T-cell (primary cell): ENCODE measurements around the gene FYN. TPM values are rescaled to one million over a fixed set of nuclear protein-coding genes. Genes with fewer than 3 reads are reported as not detected.

Experiments used
- ATAC-seq, 4 experiments: fragments of 200-7000 bp in 3 of 4; fragments of 150-1000 bp in 1 of 4; cut with Tn5 transposase; replicated peaks in 1 of 4; 1 replicate in 3 of 4; 2 replicates in 1 of 4; pipeline ENCODE4 v1.10.0; 2021; ENCODE audit warnings: moderate library complexity in 3 of 4, mild to moderate bottlenecking in 2 of 4, moderate number of reproducible peaks in 1 of 4
- CTCF ChIA-PET, 2 donors: fragments of 300-600 bp; sonication (Branson Sonifier 250); formaldehyde crosslinking; loops; one replicate each; lab custom pipeline; 2022; ENCODE audit warnings: antibody characterized with exemption in 2 of 2; lab: Charles Lee
- POLR2A ChIA-PET, 2 donors: fragments of 300-600 bp; sonication (Branson Sonifier 250); formaldehyde crosslinking; loops; one replicate each; lab custom pipeline; 2022; ENCODE audit warnings: antibody characterized with exemption in 2 of 2; lab: Charles Lee
- DNase-seq, 35 experiments: peaks; one replicate each; pipeline versions ENCODE4 v3.0.0 to v3.0.0-alpha.2; 2013 to 2023
- H3K27ac ChIP-seq: one replicate; pipeline ENCODE4 v1.5.1; 2013; ENCODE audit warnings: low read length
- H3K27me3 ChIP-seq, 2 experiments: replicated peaks in 1 of 2; 1 replicate in 1 of 2; 2 replicates in 1 of 2; pipeline versions ENCODE4 v1.6.1 to v1.7.0; 2013; ENCODE audit warnings: low read length in 1 of 2, mixed read lengths in 1 of 2; ENCODE audit not compliant: control insufficient read depth in 2 of 2, insufficient read depth in 2 of 2; ENCODE audit errors: extremely low read depth in 1 of 2
- H3K36me3 ChIP-seq, 2 donors: 1 replicate in 1 of 2; 2 replicates in 1 of 2; pipeline versions ENCODE4 v1.6.1 to v1.7.0; 2013; ENCODE audit warnings: low read length in 1 of 2; ENCODE audit not compliant: control insufficient read depth in 2 of 2, insufficient read depth in 1 of 2; ENCODE audit errors: extremely low read depth in 1 of 2
- H3K4me1 ChIP-seq, 2 experiments: 1 replicate in 1 of 2; 2 replicates in 1 of 2; pipeline versions ENCODE4 v1.6.1 to v1.7.0; 2013; ENCODE audit warnings: low read length in 2 of 2, mixed read lengths in 1 of 2; ENCODE audit not compliant: insufficient read depth in 2 of 2, control insufficient read depth in 1 of 2; ENCODE audit errors: extremely low read depth in 1 of 2
- H3K4me3 ChIP-seq, 2 donors: 1 replicate in 1 of 2; 2 replicates in 1 of 2; pipeline versions ENCODE4 v1.5.1 to v1.7.0; 2013; ENCODE audit warnings: mild to moderate bottlenecking in 2 of 2, low read length in 1 of 2, moderate library complexity in 1 of 2; ENCODE audit not compliant: control insufficient read depth in 1 of 2; ENCODE audit errors: extremely low read depth in 1 of 2
- H3K9me3 ChIP-seq: 2 replicates; pipeline ENCODE4 v1.7.0; 2013
- H3K27ac Mint-ChIP-seq, 2 donors: one replicate each; pipeline ENCODE4 v1.8.0; 2020 to 2021; ENCODE audit warnings: mild to moderate bottlenecking in 2 of 2, mixed read lengths in 2 of 2
- H3K27me3 Mint-ChIP-seq, 2 donors: one replicate each; pipeline ENCODE4 v1.8.0; 2021 to 2022; ENCODE audit warnings: mixed read lengths in 2 of 2
- H3K36me3 Mint-ChIP-seq: one replicate; pipeline ENCODE4 v1.8.0; 2021; ENCODE audit warnings: mixed read lengths
- H3K4me1 Mint-ChIP-seq, 3 donors: one replicate each; pipeline ENCODE4 v1.8.0; 2020 to 2022; ENCODE audit warnings: mixed read lengths in 3 of 3, mild to moderate bottlenecking in 1 of 3
- H3K4me3 Mint-ChIP-seq, 3 donors: one replicate each; pipeline ENCODE4 v1.8.0; 2020 to 2022; ENCODE audit warnings: mild to moderate bottlenecking in 3 of 3, mixed read lengths in 3 of 3, moderate library complexity in 3 of 3
- H3K9me3 Mint-ChIP-seq, 3 donors: one replicate each; pipeline ENCODE4 v1.8.0; 2020 to 2022; ENCODE audit warnings: mixed read lengths in 3 of 3
- WGBS: methylation state at CpG from one replicate; pipeline ENCODE4 v1.1.5; 2013; ENCODE audit warnings: missing lambda C conversion rate; ENCODE audit not compliant: insufficient coverage; 5-methylcytosine and 5-hydroxymethylcytosine counted together
- total RNA-seq, 35 experiments: library from RNA in 6 of 35; stranded (reverse) in 6 of 35; fragments of 120-200 nt in 1 of 35; gene quantifications; one replicate each; pipeline versions ENCODE4 v1.2.1 to v1.2.4 and lab custom pipeline; 2013 to 2026

Gene FYN
- total RNA-seq, 5 donors from 2014 or later (not counting 1 experiment from before 2014, with no cell fraction given) = 466 to 573 (median 534) TPM

GRCh38 chr6:111798281-111798725 is 74.9 kb downstream of the FYN start:
- Mint-ChIP-seq H3K4me3 (no peak overlapping the region), H3K4me1 (peaks cover 50 to 89% (median 84%) of the 10 kb centered on the region in 3 donors), H3K9me3 (no peaks in the 10 kb centered on the region), H3K27me3 (no peaks in the 10 kb centered on the region), H3K27ac (peak overlapping the region; percentile 58 to 66), H3K36me3 (peaks cover 36% of the 10 kb centered on the region)
- peaks cover 4 to 13% of the 10 kb centered on the region in 2 donors for H3K36me3 ChIP-seq
- no peak overlapping the region for H3K27ac ChIP-seq
- DNase-seq (no peak), ATAC-seq (no peak)
- H3K4me1 ChIP-seq = peaks cover 35 to 42% of the 10 kb centered on the region in 2 experiments
- H3K4me3 ChIP-seq = no peak overlapping the region
- ChIA-PET CTCF (interaction anchor here in 1 of 2 donors (1.2 kb wide), 1 partner anchor 29 kb away, joined by 3 read pairs; no protein-coding TSS in a partner anchor), POLR2A (interaction anchor here in 1 of 2 donors (0.7 kb wide), 1 partner anchor 68 kb away, joined by 11 read pairs; no protein-coding TSS in a partner anchor)
- H3K27me3 ChIP-seq = no peaks in the 10 kb centered on the region
- 85% methylated on average over 2 of the region's 5 CpGs for WGBS
- H3K9me3 ChIP-seq = no peaks in the 10 kb centered on the region

DNA sequence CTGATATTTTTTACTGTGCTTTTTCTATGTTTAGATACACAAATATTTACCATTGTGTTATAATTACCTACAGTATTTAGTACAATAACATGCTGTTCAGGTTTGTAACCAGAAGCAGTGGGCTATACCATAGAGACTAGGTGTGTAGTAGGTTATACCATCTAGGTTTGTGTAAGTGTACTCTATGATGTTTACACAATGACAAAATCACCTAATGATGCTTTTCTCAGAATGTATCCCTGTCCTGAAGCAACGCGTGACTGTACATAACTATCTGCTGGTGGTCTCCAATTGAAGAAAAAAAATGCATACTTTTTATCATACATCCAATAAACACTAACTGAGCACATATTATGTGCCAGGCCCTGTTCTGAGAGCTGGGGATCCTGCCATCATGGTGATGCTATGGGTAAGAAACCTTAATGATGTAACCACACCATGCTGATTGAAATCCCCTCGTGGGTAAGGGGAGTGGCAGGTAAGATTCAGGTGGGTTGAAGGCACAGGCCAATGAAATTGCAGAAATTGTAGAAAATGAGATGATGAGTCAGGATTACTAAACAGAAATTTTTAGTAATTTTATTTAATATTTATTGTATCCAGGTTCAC is 76.8 kb downstream of the FYN start:
- H3K4me3 ChIP-seq = no peak overlapping the region
- ChIA-PET POLR2A (interaction anchor here (0.7 to 1.1 kb wide), 3 partner anchors 10 to 58 kb away, joined by 3 to 8 read pairs (median 5); no protein-coding TSS in a partner anchor), CTCF (interaction anchor here in 1 of 2 donors (0.8 to 1.3 kb wide), 6 partner anchors 7 to 86 kb away, joined by 3 to 5 read pairs (median 4); no protein-coding TSS in a partner anchor)
- peaks cover 34 to 42% of the 10 kb centered on the region in 2 experiments for H3K4me1 ChIP-seq
- no peaks in the 10 kb centered on the region for H3K9me3 Mint-ChIP-seq
- peaks cover 31 to 87% (median 85%) of the 10 kb centered on the region in 3 donors for H3K4me1 Mint-ChIP-seq
- ATAC-seq = no peak
- no peaks in the 10 kb centered on the region for H3K27me3 Mint-ChIP-seq
- H3K27ac Mint-ChIP-seq = peak overlapping the region; percentile 87 to 94
- no CpG with 5 or more reads among the region's 3 CpGs for WGBS
- H3K36me3 ChIP-seq = peaks cover 0 to 11% of the 10 kb centered on the region in 2 donors
- peaks cover 27% of the 10 kb centered on the region for H3K36me3 Mint-ChIP-seq
- no peaks in the 10 kb centered on the region for H3K27me3 ChIP-seq
- peak overlapping the region in 1 of 3 donors; percentile 28 for H3K4me3 Mint-ChIP-seq
- no peak for DNase-seq
- peak overlapping the region; percentile 71 for H3K27ac ChIP-seq
- no peaks in the 10 kb centered on the region for H3K9me3 ChIP-seq

- H3K9me3 ChIP-seq = no peaks in the 10 kb centered on the region
- peaks cover 25% of the 10 kb centered on the region for H3K36me3 Mint-ChIP-seq
- no peaks in the 10 kb centered on the region for H3K27me3 Mint-ChIP-seq
- no peaks in the 10 kb centered on the region for H3K9me3 Mint-ChIP-seq
- H3K4me1 ChIP-seq = peaks cover 35 to 43% of the 10 kb centered on the region in 2 experiments
- H3K4me3 ChIP-seq = no peak overlapping the region
- H3K27ac Mint-ChIP-seq = peak overlapping the region; percentile 87 to 94
- peak overlapping the region; percentile 73 to 82 (median 77) for H3K4me3 Mint-ChIP-seq
- ChIA-PET CTCF (interaction anchor here in 1 of 2 donors (0.8 to 1.3 kb wide), 6 partner anchors 8 to 85 kb away, joined by 3 to 5 read pairs (median 4); no protein-coding TSS in a partner anchor), POLR2A (interaction anchor here (0.7 to 1.1 kb wide), 4 partner anchors 11 to 59 kb away, joined by 3 to 8 read pairs (median 4); no protein-coding TSS in a partner anchor)
- H3K36me3 ChIP-seq = peaks cover 0 to 3% of the 10 kb centered on the region in 2 donors
- DNase-seq (no peak), ATAC-seq (no peak)
- H3K4me1 Mint-ChIP-seq = peaks cover 22 to 87% (median 84%) of the 10 kb centered on the region in 3 donors
- H3K27me3 ChIP-seq = no peaks in the 10 kb centered on the region
- peak overlapping the region; percentile 71 for H3K27ac ChIP-seq
- WGBS = no CpG with 5 or more reads among the region's 2 CpGs
Measured at GRCh38 chr6:111795558-111795957, 77.7 kb downstream of the FYN start.

DNA sequence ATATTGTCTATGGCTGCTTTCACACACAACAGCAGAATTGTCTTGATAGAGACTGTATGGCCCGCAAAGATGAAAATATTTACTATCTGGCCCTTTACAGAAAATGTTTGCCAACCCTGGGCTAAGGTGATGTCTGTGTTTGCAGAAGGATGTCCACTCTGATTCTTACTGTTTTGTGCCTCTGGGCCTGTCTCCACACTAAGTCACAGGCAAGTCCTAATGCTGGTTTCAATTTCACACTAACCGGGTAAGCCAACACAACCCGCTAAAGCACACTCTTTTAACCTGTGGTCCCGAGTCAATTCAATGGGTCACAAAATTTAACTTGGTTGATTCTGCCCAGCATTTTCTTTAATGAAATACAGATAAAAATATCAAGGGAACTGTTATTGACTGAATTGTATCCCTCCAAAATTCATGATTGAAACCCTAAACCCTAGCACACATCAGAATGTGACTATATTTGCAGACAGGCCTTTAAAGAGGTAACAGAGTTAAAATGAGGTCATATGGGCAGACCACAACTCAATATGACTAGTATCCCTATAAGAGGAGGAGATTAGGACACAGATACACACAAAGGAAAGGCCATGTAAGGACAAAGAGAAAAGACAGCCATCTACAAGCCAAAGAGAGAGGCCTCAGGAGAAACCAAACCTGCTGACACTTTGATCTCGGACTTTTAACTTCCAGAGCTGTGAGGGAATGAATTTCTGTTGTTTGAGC is 78.4 kb downstream of the FYN start:
- ATAC-seq = peak in 3 of 4 experiments; percentile 27 to 51 (median 36)
- Mint-ChIP-seq H3K27me3 (no peaks in the 10 kb centered on the region), H3K4me3 (peak overlapping the region; percentile 73 to 82 (median 77)), H3K27ac (peak overlapping the region; percentile 87 to 94), H3K4me1 (peaks cover 16 to 86% (median 84%) of the 10 kb centered on the region in 3 donors), H3K36me3 (peaks cover 23% of the 10 kb centered on the region), H3K9me3 (no peaks in the 10 kb centered on the region)
- POLR2A ChIA-PET = interaction anchor here (0.6 to 1.1 kb wide), 3 partner anchors 11 to 79 kb away, joined by 3 to 5 read pairs (median 3); no protein-coding TSS in a partner anchor
- Histone ChIP-seq H3K4me1 (peaks cover 35 to 47% of the 10 kb centered on the region in 2 experiments), H3K27ac (peak overlapping the region; percentile 71), H3K36me3 (no peaks in the 10 kb centered on the region), H3K4me3 (no peak overlapping the region), H3K27me3 (no peaks in the 10 kb centered on the region), H3K9me3 (no peaks in the 10 kb centered on the region)
- WGBS = 17% methylated on average over 1 of the region's 5 CpGs
- CTCF ChIA-PET = interaction anchor here in 1 of 2 donors (0.7 to 1.3 kb wide), 3 partner anchors 18 to 85 kb away, joined by 3 to 5 read pairs (median 3); no protein-coding TSS in a partner anchor
- peak in 1 of 35 experiments; percentile 55 for DNase-seq

DNA sequence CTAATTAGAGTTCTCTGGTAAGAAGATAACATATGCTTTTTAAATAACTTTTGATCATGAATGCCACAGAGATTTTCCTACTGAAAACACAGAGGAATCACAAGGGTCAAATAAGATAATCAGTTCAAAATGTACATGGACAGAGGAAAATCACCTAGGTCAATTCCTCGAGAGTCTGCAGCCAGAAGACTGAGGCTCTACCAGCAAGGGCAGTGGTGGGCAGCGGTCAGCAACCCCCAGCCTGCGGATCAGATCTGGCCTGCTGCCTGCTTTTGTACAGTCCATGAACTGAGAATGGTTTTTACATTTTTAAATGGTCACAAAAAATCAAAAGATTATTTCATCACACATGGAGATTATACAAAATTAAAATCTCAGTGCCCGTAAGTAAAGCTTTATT is 79.0 kb downstream of the FYN start:
- CTCF ChIA-PET = interaction anchor here in 1 of 2 donors (0.7 to 1.0 kb wide), 2 partner anchors 10 to 30 kb away, joined by 3 to 4 read pairs; no protein-coding TSS in a partner anchor
- H3K27ac ChIP-seq = peak overlapping the region; percentile 71
- H3K36me3 ChIP-seq = peaks cover 0 to 5% of the 10 kb centered on the region in 2 donors
- peaks cover 33 to 47% of the 10 kb centered on the region in 2 experiments for H3K4me1 ChIP-seq
- H3K27me3 ChIP-seq = no peaks in the 10 kb centered on the region
- WGBS = 57% methylated on average over 1 of the region's 4 CpGs
- ATAC-seq (no peak), DNase-seq (no peak)
- Mint-ChIP-seq H3K27me3 (no peaks in the 10 kb centered on the region), H3K4me3 (peak overlapping the region; percentile 73 to 82 (median 77)), H3K4me1 (peaks cover 10 to 80% (median 78%) of the 10 kb centered on the region in 3 donors), H3K36me3 (peaks cover 20% of the 10 kb centered on the region), H3K27ac (peak overlapping the region; percentile 87 to 94), H3K9me3 (no peaks in the 10 kb centered on the region)
- H3K9me3 ChIP-seq = no peaks in the 10 kb centered on the region
- POLR2A ChIA-PET = interaction anchor here (0.6 to 1.0 kb wide), 3 partner anchors 10 to 80 kb away, joined by 3 to 4 read pairs (median 3); no protein-coding TSS in a partner anchor
- H3K4me3 ChIP-seq = peak overlapping the region in 1 of 2 donors; percentile 47
